GM12878 (cell line): ENCODE data around the gene ARHGAP6. TPM values are rescaled to one million over a fixed set of nuclear protein-coding genes. Genes with fewer than 3 reads are reported as not detected.

ENCODE experiments used
- ATAC-seq: fragments of 200-7000 bp; cut with Tn5 transposase; 3 replicates; pipeline ENCODE4 v1.9.1; 2020; ENCODE audit warnings: mild to moderate bottlenecking, moderate library complexity
- BruUV-seq: library from RNA; stranded (reverse); fragments of 400-500 nt; replicated peaks from 2 replicates; lab custom pipeline; 2021; lab: Mats Ljungman, UMichigan
- CTCF ChIA-PET: fragments of 300-600 bp; sonication (Branson Sonifier 250); formaldehyde crosslinking; extraction: SDS; loops from one replicate; lab custom pipeline; 2021; ENCODE audit warnings: inconsistent platforms; lab: Yijun Ruan, JAX
- POLR2A ChIA-PET: fragments of 350-600 bp; formaldehyde crosslinking; extraction: SDS; loops from one replicate; lab custom pipeline; 2021; ENCODE audit warnings: inconsistent platforms; lab: Charles Lee
- RAD21 ChIA-PET: fragments of 300-600 bp; sonication (Branson Sonifier 250); formaldehyde crosslinking; loops from one replicate; lab custom pipeline; 2023; ENCODE audit warnings: antibody characterized with exemption; ENCODE audit not compliant: unreplicated experiment; lab: Charles Lee
- SMC1A ChIA-PET: fragments of 300-600 bp; sonication (Branson Sonifier 250); formaldehyde crosslinking; loops from one replicate; lab custom pipeline; 2023; ENCODE audit not compliant: unreplicated experiment, uncharacterized antibody; lab: Charles Lee
- DNase-seq: peaks from one replicate; pipeline ENCODE4 v3.0.0-alpha.2; 2011; ENCODE audit warnings: low read depth, low spot score
- FAIRE-seq: peaks from 3 replicates; lab custom pipeline; 2011; peaks lifted over from hg19 to GRCh38; lab: Jason Lieb, UNC
- H2AFZ ChIP-seq: 2 replicates; pipeline ENCODE4 v1.6.0; 2011; ENCODE audit warnings: low read depth, low read length, control low read depth; ENCODE audit not compliant: control insufficient read depth
- H3K27ac ChIP-seq: 2 replicates; pipeline ENCODE4 v1.5.1; 2011; ENCODE audit warnings: control low read depth; ENCODE audit not compliant: control insufficient read depth, insufficient read depth
- H3K27me3 ChIP-seq, 2 experiments: replicated peaks in 1 of 2; 2 replicates each; pipeline versions ENCODE4 v1.6.0 to v1.6.1; 2011; ENCODE audit warnings: low read length in 1 of 2; ENCODE audit not compliant: control insufficient read depth in 2 of 2, insufficient read depth in 2 of 2
- H3K36me3 ChIP-seq, 2 experiments: 2 replicates each; pipeline ENCODE4 v1.5.1; 2011; ENCODE audit warnings: low read length in 1 of 2; ENCODE audit not compliant: control insufficient read depth in 2 of 2, insufficient read depth in 2 of 2
- H3K4me1 ChIP-seq: 2 replicates; pipeline ENCODE4 v1.6.1; 2011; ENCODE audit warnings: mild to moderate bottlenecking, low read length, moderate library complexity, mixed read lengths; ENCODE audit not compliant: control insufficient read depth, insufficient read depth
- H3K4me2 ChIP-seq: 2 replicates; pipeline ENCODE4 v1.6.0; 2011; ENCODE audit warnings: control low read depth; ENCODE audit not compliant: control insufficient read depth, insufficient read depth
- H3K4me3 ChIP-seq: fragments of 200-600 bp; sonication (generic); 2 replicates; pipeline ENCODE4 v1.5.1; 2016
- H3K79me2 ChIP-seq: 2 replicates; pipeline ENCODE4 v1.6.0; 2011; ENCODE audit warnings: low read length; ENCODE audit not compliant: control insufficient read depth, insufficient read depth
- H3K9ac ChIP-seq: 2 replicates; pipeline ENCODE4 v1.8.0; 2011; ENCODE audit warnings: low read length, control low read depth, mixed read lengths; ENCODE audit not compliant: control insufficient read depth, insufficient read depth
- H3K9me3 ChIP-seq: replicated peaks from 3 replicates; pipeline ENCODE4 v1.5.1; 2011; ENCODE audit warnings: mild to moderate bottlenecking, low read length; ENCODE audit not compliant: control insufficient read depth, insufficient read depth
- H4K20me1 ChIP-seq: 2 replicates; pipeline ENCODE4 v1.6.0; 2011; ENCODE audit not compliant: control insufficient read depth, insufficient read depth
- BCL3 ChIP-seq: IDR thresholded peaks from 2 replicates; pipeline ENCODE4 v1.6.1; 2011; ENCODE audit warnings: borderline replicate concordance, low read depth, mild to moderate bottlenecking, moderate library complexity, low read length; ENCODE audit not compliant: insufficient read depth, poor library complexity, severe bottlenecking
- CBX5 ChIP-seq: sonication (generic); IDR thresholded peaks from 2 replicates; pipeline ENCODE4 v1.6.1; 2016; ENCODE audit warnings: low read depth, moderate library complexity, mild to moderate bottlenecking, inconsistent platforms
- CHD4 ChIP-seq: fragments of 200-600 bp; sonication (generic); IDR thresholded peaks from 2 replicates; pipeline ENCODE4 v1.6.1; 2016; ENCODE audit warnings: mild to moderate bottlenecking
- CREB1 ChIP-seq: IDR thresholded peaks from 2 replicates; pipeline ENCODE4 v1.6.1; 2012; ENCODE audit warnings: low read depth, mild to moderate bottlenecking, inconsistent platforms
- HDGF ChIP-seq: fragments of 450-650 bp; IDR thresholded peaks from 2 replicates; pipeline ENCODE4 v1.6.1; 2016; ENCODE audit warnings: antibody characterized with exemption
- KLF5 ChIP-seq: fragments of 450-650 bp; IDR thresholded peaks from 2 replicates; pipeline ENCODE4 v1.6.1; 2014; ENCODE audit warnings: mild to moderate bottlenecking; ENCODE audit not compliant: partially characterized antibody
- SIN3A ChIP-seq: IDR thresholded peaks from 2 replicates; pipeline ENCODE4 v1.6.1; 2012; ENCODE audit warnings: low read depth, low read length, improper control_type of control experiment
- STAT3 ChIP-seq: IDR thresholded peaks from 2 replicates; pipeline ENCODE4 v1.6.1; 2011; ENCODE audit warnings: low read depth, low read length, improper control_type of control experiment
- TBL1XR1 ChIP-seq: IDR thresholded peaks from 2 replicates; pipeline ENCODE4 v1.6.1; 2012; ENCODE audit warnings: low read depth, low read length, improper control_type of control experiment
- TCF12 ChIP-seq: IDR thresholded peaks from 2 replicates; pipeline ENCODE4 v1.6.1; 2011; ENCODE audit warnings: low read depth, mild to moderate bottlenecking, low read length
- YBX1 ChIP-seq: fragments of 450-650 bp; IDR thresholded peaks from 2 replicates; pipeline ENCODE4 v1.6.1; 2016; ENCODE audit warnings: antibody characterized with exemption
- ZNF24 ChIP-seq: fragments of 450-650 bp; IDR thresholded peaks from 2 replicates; pipeline ENCODE4 v1.6.1; 2017; ENCODE audit warnings: antibody characterized with exemption, mild to moderate bottlenecking
- WGBS: methylation state at CpG from one replicate; pipeline ENCODE4 v1.1.6; 2016; ENCODE audit warnings: low lambda C conversion rate; ENCODE audit not compliant: insufficient replicate concordance, insufficient coverage; ENCODE audit errors: missing lambda C conversion rate; 5-methylcytosine and 5-hydroxymethylcytosine counted together
- in situ Hi-C: fragments of 300-500 bp; cut with MboI; formaldehyde crosslinking; loops from 9 replicates; pipeline ENCODE4 v1.14.3; 2018; ENCODE audit warnings: mixed read lengths
- intact Hi-C: fragments of 100-400 bp; cut with micrococcal nuclease; formaldehyde crosslinking; loops from one replicate; pipeline ENCODE4 v1.14.2; 2022; ENCODE audit not compliant: unreplicated experiment
- polyA plus RNA-seq, 11 experiments: library from polyadenylated mRNA; depleted of rRNA in 4 of 11; unstranded in 6 of 11; stranded (reverse) in 5 of 11; fragments of >200 nt; fragmentation: Nextera tagmentation in 4 of 11; fragmentation: Illumina TruSeq in 1 of 11; extraction: Ambion mirVana in 4 of 11; extraction: Trizol in 1 of 11; gene quantifications; 1 replicate in 1 of 11; 2 replicates in 10 of 11; pipeline versions ENCODE4 v1.2.1 to v1.2.3, GENCODE V29; 2011 to 2016; ENCODE audit warnings: inconsistent platforms in 2 of 11, missing spikeins in 2 of 11, low read depth in 1 of 11
- total RNA-seq, 4 experiments: library from RNA; depleted of rRNA in 3 of 4; stranded (reverse); fragments of >200 nt in 3 of 4; fragmentation: Illumina TruSeq in 1 of 4; extraction: Trizol in 1 of 4; gene quantifications; 2 replicates each; pipeline versions ENCODE4 v1.2.1 to v1.2.3, GENCODE V29; 2013 to 2021

The ARHGAP6 gene
- total and polyA plus RNA-seq, 10 of the 15 experiments (the other 5 are each of a cell fraction or from before 2014, with no cell fraction given), result 0.20 to 1.8 (median 0.76) TPM

- H2AFZ ChIP-seq, result no peak overlapping the region
- no peaks in the 10 kb centered on the region for H3K36me3 ChIP-seq
- in situ Hi-C loops, result no loop called here
- H3K79me2 ChIP-seq, result no peaks in the 10 kb centered on the region
- H3K9me3 ChIP-seq, result no peaks in the 10 kb centered on the region
- H3K9ac ChIP-seq, result no peak overlapping the region
- DNase-seq (no peak), FAIRE-seq (no peak), ATAC-seq (no peak)
- no peak overlapping the region for H3K27ac ChIP-seq
- 3% methylated on average over 2 of the region's 2 CpGs for WGBS
- no peaks in the 10 kb centered on the region for H4K20me1 ChIP-seq
- RAD21 ChIA-PET, result no interaction called here
- intact Hi-C loops, result no loop called here
- H3K4me2 ChIP-seq, result no peak overlapping the region
- BruUV-seq, result no TSS peak
- no peak overlapping the region for H3K4me3 ChIP-seq
- no peaks in the 10 kb centered on the region for H3K27me3 ChIP-seq
- H3K4me1 ChIP-seq, result no peaks in the 10 kb centered on the region
- CTCF ChIA-PET, result no interaction called here
- POLR2A ChIA-PET, result no interaction called here
- no peak for TF ChIP-seq CREB1
- SMC1A ChIA-PET, result no interaction called here
Measured at GRCh38 chrX:11282043-11282442, 383.7 kb downstream of the ARHGAP6 start.

- RAD21 ChIA-PET, result no interaction called here
- no TSS peak for BruUV-seq
- no peak for FAIRE-seq
- H3K79me2 ChIP-seq, result no peaks in the 10 kb centered on the region
- SMC1A ChIA-PET, result no interaction called here
- H2AFZ ChIP-seq, result no peak overlapping the region
- in situ Hi-C loops (no loop called here), intact Hi-C loops (no loop called here)
- H3K4me3 ChIP-seq, result no peak overlapping the region
- H3K27me3 ChIP-seq, result no peaks in the 10 kb centered on the region; a peak in 1 of 4 replicates
- TF ChIP-seq KLF5 (no peak), TBL1XR1 (no peak), YBX1 (no peak), ZNF24 (no peak), BCL3 (no peak), STAT3 (no peak), TCF12 (no peak), CHD4 (no peak), SIN3A (no peak), HDGF (no peak), CBX5 (no peak)
- no peak for DNase-seq
- H4K20me1 ChIP-seq, result no peaks in the 10 kb centered on the region
- no peak overlapping the region for H3K27ac ChIP-seq
- H3K36me3 ChIP-seq, result no peaks in the 10 kb centered on the region
- no peak overlapping the region for H3K9ac ChIP-seq
- no peak overlapping the region for H3K4me2 ChIP-seq
- ATAC-seq, result no peak
- 5% methylated on average over 1 of the region's 1 CpG for WGBS
- POLR2A ChIA-PET, result no interaction called here
- CTCF ChIA-PET, result no interaction called here
- H3K4me1 ChIP-seq, result no peaks in the 10 kb centered on the region
- H3K9me3 ChIP-seq, result no peaks in the 10 kb centered on the region
Measured at GRCh38 chrX:11273544-11273943, 392.2 kb downstream of the ARHGAP6 start.
